Colonic mucosa (tissue), 4 donors: ENCODE data around the gene ADA. TPM values are rescaled to one million over a fixed set of nuclear protein-coding genes. Genes with fewer than 3 reads are reported as not detected.

ENCODE experiments used
- DNase-seq: peaks from one replicate; pipeline ENCODE4 v3.0.0-alpha.2; 2020
- H3K27ac ChIP-seq: fragments of 200-600 bp; one replicate; pipeline ENCODE4 v1.8.0; 2021
- H3K27me3 ChIP-seq: fragments of 200-600 bp; one replicate; pipeline ENCODE4 v1.8.0; 2021
- H3K36me3 ChIP-seq: fragments of 200-600 bp; one replicate; pipeline ENCODE4 v1.8.0; 2021
- H3K4me1 ChIP-seq: fragments of 200-600 bp; one replicate; pipeline ENCODE4 v1.8.0; 2021; ENCODE audit warnings: mild to moderate bottlenecking
- H3K4me3 ChIP-seq: fragments of 200-600 bp; one replicate; pipeline ENCODE4 v1.8.0; 2021
- H3K9ac ChIP-seq, 2 donors: one replicate each; pipeline ENCODE4 v1.7.0; 2013; ENCODE audit warnings: control low read depth in 2 of 2, low read depth in 2 of 2, low read length in 2 of 2
- H3K9me3 ChIP-seq: fragments of 200-600 bp; one replicate; pipeline ENCODE4 v1.8.0; 2021
- intact Hi-C: fragments of 100-400 bp; cut with DNase I; formaldehyde crosslinking; loops from one replicate; pipeline ENCODE4 v1.14.1; 2022
- total RNA-seq, 2 donors: library from RNA; stranded (reverse); fragmentation: NEBNext Ultra II Directional in 1 of 2; extraction: Animal tissue kit (Norgen Biotek cat#: 25700) in 1 of 2; gene quantifications; one replicate each; pipeline ENCODE4 v1.2.1, GENCODE V29; 2021
- TF ChIP-seq, protein P1 (sequence below): fragments of 200-600 bp; IDR thresholded peaks from one replicate; pipeline ENCODE4 v1.8.0; 2022; ENCODE audit warnings: antibody characterized with exemption, mild to moderate bottlenecking
- donor health status: healthy.
- donor health status: DM: no; HTN: no; CAD: no.
- donor health status: DM: no; HTN: no; CAD: no.

The ADA gene
- total RNA-seq, 2 donors from 2014 or later: 2.4 to 4.5 TPM

DNA sequence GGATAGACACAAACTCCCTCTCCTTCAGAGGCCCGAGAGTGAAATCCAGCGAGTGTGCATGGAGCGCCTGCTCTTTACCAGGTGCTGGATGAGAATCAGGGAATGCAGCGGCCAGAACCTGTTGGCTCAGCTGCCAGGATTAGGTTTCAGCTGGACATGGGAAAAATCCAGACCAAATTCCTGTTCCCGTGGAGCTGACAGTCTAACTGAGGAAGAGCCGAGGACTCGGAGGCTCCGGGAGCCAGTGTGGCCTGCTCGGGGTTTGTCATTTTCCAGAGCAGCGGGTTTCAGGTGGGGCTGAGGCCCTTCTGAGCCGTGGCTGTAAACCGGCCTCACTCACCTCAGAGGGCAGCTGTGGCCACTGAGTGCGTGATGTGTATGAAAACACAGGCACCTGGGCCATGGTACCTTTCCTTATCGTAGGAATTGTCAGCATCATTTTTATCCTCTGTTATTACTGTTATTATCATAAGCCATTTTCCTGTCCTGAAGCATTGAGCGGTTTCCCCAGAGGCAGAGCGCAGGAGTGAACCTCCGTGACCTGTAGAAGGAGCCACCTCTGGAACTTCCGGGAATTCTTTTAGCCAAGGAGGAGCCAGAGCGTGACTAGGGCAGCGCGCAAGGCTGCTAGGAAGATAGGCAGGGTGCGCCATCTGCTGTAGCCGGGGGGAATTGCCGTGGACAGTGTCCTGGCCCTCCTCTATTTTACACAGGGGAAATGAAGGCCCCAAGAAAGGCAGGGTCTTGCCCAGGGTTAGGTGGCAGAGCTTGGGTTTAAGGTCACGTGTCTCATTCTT lies 41.8 kb downstream of the ADA start:
- no peak overlapping the region for H3K4me3 ChIP-seq
- H3K27ac ChIP-seq: peak overlapping the region; percentile 35
- TF ChIP-seq, protein P1, sequence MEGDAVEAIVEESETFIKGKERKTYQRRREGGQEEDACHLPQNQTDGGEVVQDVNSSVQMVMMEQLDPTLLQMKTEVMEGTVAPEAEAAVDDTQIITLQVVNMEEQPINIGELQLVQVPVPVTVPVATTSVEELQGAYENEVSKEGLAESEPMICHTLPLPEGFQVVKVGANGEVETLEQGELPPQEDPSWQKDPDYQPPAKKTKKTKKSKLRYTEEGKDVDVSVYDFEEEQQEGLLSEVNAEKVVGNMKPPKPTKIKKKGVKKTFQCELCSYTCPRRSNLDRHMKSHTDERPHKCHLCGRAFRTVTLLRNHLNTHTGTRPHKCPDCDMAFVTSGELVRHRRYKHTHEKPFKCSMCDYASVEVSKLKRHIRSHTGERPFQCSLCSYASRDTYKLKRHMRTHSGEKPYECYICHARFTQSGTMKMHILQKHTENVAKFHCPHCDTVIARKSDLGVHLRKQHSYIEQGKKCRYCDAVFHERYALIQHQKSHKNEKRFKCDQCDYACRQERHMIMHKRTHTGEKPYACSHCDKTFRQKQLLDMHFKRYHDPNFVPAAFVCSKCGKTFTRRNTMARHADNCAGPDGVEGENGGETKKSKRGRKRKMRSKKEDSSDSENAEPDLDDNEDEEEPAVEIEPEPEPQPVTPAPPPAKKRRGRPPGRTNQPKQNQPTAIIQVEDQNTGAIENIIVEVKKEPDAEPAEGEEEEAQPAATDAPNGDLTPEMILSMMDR: peak; percentile 96
- peak; percentile 95 for DNase-seq
- intact Hi-C loops: loop anchor here (5.0 to 10.0 kb wide), 3 partner anchors 72 to 395 kb away; partner anchors contain the start of gene OSER1
- peaks cover 11% of the 10 kb centered on the region for H3K4me1 ChIP-seq
- no peaks in the 10 kb centered on the region for H3K9me3 ChIP-seq
- peak overlapping the region in 1 of 2 donors; percentile 79 for H3K9ac ChIP-seq
- H3K36me3 ChIP-seq: no peaks in the 10 kb centered on the region
- H3K27me3 ChIP-seq: no peaks in the 10 kb centered on the region

DNA sequence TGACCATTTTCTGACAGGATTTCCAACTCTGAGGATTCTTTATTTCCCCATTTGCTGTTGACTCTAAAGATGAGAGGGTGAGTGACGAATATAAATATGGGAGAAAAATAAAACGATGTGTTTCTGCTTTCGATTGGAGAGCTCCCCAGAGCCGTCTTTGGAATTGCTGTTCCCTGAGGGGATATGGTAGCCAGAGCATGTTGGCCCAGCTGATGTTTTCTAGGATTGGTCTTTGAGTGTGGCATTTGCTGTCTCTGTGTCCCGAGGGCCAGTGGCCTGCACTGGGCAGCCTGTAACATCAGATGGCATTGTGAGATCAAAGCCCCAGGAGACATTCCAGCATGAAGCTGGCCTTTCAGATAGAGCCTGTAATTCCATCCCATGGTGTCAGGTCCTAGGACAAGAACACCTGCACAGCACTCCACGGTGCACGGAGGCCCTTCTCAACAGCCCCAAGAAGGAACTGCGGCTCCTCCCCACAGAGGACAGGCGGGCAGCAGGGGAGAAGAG lies 42.4 kb downstream of the ADA start:
- no peaks in the 10 kb centered on the region for H3K9me3 ChIP-seq
- H3K36me3 ChIP-seq: no peaks in the 10 kb centered on the region
- intact Hi-C loops: no loop called here
- no peak overlapping the region for H3K4me3 ChIP-seq
- peak overlapping the region; percentile 35 for H3K27ac ChIP-seq
- no peaks in the 10 kb centered on the region for H3K27me3 ChIP-seq
- TF ChIP-seq, protein P1: no peak
- H3K9ac ChIP-seq: peak overlapping the region in 1 of 2 donors; percentile 79
- peaks cover 11% of the 10 kb centered on the region for H3K4me1 ChIP-seq
- no peak for DNase-seq

DNA sequence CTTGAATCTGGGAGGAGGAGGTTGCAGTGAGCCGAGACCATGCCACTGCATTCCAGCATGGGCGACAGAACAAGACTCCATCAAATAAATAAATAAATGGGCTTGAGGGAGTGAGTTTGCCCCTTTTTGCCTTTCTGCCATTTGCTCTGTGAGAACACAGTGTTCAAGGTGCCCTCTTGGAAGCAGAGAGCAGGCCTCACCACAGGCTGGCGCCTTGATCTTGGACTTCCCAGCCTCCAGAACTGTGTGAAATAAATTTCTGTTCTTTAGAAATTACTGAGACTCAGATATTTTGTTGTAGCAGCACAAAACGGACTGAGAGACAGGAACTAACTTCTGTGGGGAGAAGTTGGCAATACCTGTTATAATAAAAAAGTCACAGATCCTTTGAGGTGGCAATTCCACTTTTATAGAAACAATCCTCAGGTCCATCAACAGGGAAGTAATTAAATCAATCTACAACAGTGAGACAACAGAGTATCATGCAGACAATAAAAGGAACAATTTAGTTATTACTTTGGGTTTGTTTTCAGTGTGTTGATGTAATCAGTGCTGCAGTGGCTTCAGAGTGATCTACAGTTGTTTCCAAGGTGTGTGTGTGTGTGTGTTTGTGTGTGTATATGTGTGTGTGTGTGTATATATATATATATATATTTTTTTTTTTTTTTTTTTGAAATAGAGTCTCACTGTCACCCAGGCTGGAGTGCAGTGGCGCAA lies 44.6 kb downstream of the ADA start:
- intact Hi-C loops: no loop called here

DNA sequence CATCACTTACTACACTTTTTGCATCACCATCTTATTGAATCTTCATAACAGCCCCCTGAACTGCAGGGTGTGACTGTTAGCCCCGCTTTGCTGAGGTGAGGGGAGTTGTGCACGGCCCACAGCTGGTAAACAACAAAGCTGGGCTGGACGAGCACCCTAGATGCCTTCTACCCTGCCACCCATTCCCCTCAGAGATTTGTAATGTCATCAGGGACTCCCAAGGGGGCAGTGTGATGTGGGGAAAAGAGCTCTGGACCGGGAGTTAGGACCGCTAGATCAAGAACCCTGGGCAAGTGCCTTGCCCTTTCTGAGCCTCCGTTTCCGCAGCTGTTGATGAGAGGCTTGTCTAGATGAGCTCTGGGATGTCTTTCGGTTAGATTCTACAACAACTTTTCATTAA lies 48.2 kb downstream of the ADA start:
- no peaks in the 10 kb centered on the region for H3K9me3 ChIP-seq
- intact Hi-C loops: loop anchor here (5.0 kb wide), 1 partner anchor 61 kb away; no protein-coding TSS in a partner anchor
- no peaks in the 10 kb centered on the region for H3K36me3 ChIP-seq
- no peaks in the 10 kb centered on the region for H3K27me3 ChIP-seq
- no peak overlapping the region for H3K4me3 ChIP-seq
- H3K9ac ChIP-seq: no peak overlapping the region
- TF ChIP-seq, protein P1: no peak
- no peak for DNase-seq
- H3K27ac ChIP-seq: no peak overlapping the region
- peaks cover 5% of the 10 kb centered on the region for H3K4me1 ChIP-seq

More for the DNA sequence above, 44.6 kb downstream of the ADA start:
- Histone ChIP-seq H3K9ac (no peak overlapping the region), H3K36me3 (no peaks in the 10 kb centered on the region), H3K27me3 (no peaks in the 10 kb centered on the region), H3K4me1 (peaks cover 11% of the 10 kb centered on the region), H3K9me3 (no peaks in the 10 kb centered on the region), H3K4me3 (no peak overlapping the region), H3K27ac (peak overlapping the region; percentile 9)
- no peak for DNase-seq
- TF ChIP-seq, protein P1: no peak

DNA sequence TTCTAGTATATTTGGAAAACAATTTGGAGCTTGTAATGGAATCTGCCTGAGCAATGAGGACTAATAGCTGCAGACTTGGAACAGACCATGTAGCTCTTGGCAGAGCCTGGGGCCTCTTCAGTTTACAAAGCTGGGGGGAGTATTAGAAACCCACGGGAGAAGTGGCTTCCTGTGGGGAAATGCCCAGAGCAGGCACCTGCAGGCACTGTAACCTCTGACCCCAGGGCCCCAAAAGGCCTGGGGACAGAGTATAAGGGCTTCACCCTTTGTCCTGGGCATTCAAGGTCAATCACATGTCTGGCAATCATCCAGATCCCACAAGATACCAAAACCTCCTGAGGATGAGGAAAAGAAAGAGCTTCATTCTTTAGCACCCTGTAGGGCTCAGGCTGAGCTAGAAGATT lies 49.7 kb downstream of the ADA start:
- TF ChIP-seq, protein P1: no peak
- Histone ChIP-seq H3K9me3 (no peaks in the 10 kb centered on the region), H3K27me3 (no peaks in the 10 kb centered on the region), H3K4me3 (no peak overlapping the region), H3K9ac (no peak overlapping the region), H3K27ac (peak overlapping the region; percentile 37), H3K36me3 (no peaks in the 10 kb centered on the region), H3K4me1 (peaks cover 5% of the 10 kb centered on the region)
- DNase-seq: no peak
- intact Hi-C loops: loop anchor here (5.0 kb wide), 1 partner anchor 60 kb away; no protein-coding TSS in a partner anchor
